ENCODE results near the gene AGO1. TPM values are rescaled to one million over a fixed set of nuclear protein-coding genes. Genes with fewer than 3 reads are reported as not detected.
A peak's percentile ranks its signal among the peaks of the same experiment; 100 is the strongest.

AGO1 gene
- total and polyA plus RNA-seq, 2 of the 8 experiments (the other 6 are each of a cell fraction or from before 2014, with no cell fraction given), result 15.1 to 73.7 TPM

DNA sequence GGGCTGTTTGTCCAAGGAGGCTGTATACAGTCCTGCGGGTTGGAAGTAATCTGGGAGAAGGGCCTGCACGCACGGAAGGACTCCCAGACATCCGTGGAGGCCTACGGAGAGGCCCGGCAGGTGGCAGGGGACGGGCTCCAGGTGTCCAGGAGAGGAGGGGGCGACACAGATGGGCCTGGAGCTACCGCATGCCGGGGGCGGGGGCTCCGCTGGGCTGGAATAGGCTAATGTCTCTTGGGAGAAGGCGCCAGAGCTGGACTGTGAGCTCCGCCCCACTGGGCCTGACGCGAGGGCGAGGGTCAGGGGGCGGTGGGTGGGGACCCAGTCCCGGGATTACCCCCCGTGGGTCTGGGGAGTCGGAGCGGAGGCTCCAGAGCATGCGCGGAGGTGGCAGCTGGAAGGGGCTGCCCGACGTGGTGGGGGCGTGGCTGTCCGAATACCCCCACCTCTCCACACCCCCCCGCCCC, 659 bp downstream of the AGO1 start:
- peaks cover 12% of the 10 kb centered on the region for H3K79me1 ChIP-seq (ENCODE audit: low read depth, low read length)
- 0 out of 2 replicates have a peak overlapping the region, but pooled peaks have one; percentile 42 for H3K27ac ChIP-seq (ENCODE audit: low read depth, low read length)
- no peak overlapping the region for H2BK12ac ChIP-seq (ENCODE audit: low read depth, low read length)
- peaks cover 0 to 5% (median 2%) of the 10 kb centered on the region in 4 experiments; a peak in 2 of 7 replicates for H3K27me3 ChIP-seq (replicated peaks in 1 of 4; ENCODE audit: control insufficient read depth in 3 of 4, extremely low read depth in 1 of 4, insufficient read depth in 3 of 4, low read length in 3 of 4)
- H2BK5ac ChIP-seq (ENCODE audit: low read depth, low read length), result peak overlapping the region; percentile 90; the same call in 1 of the 2 replicates
- peak overlapping the region; percentile 85 for H3K18ac ChIP-seq (ENCODE audit: extremely low read depth, low read length)
- no peaks in the 10 kb centered on the region for H3K9me3 ChIP-seq (ENCODE audit: insufficient read depth in 2 of 2, low read depth in 1 of 2, low read length in 1 of 2)
- 2% methylated on average over 9 of the region's 29 CpGs; no CpG with 5 or more reads in 1 of the 2 experiments for WGBS, 2 experiments (ENCODE audit: extremely low coverage in 1 of 2, insufficient coverage in 1 of 2, insufficient read length in 1 of 2, insufficient replicate concordance in 2 of 2, low coverage in 1 of 2, low lambda C conversion rate in 2 of 2, missing lambda C conversion rate in 1 of 2)
- H3K4ac ChIP-seq (replicated peaks; ENCODE audit: insufficient read length, low read depth, low read length), result no peak overlapping the region
- H3K4me3 ChIP-seq (ENCODE audit: extremely low read depth in 1 of 4, insufficient read depth in 2 of 4, low read depth in 3 of 4, low read length in 4 of 4), result peak overlapping the region; percentile 90 to 99 (median 98)
- no peak overlapping the region for H2AK5ac ChIP-seq (ENCODE audit: low read depth, low read length)
- no peak overlapping the region for H2BK120ac ChIP-seq (replicated peaks; ENCODE audit: low read depth, low read length)
- H3K14ac ChIP-seq (ENCODE audit: insufficient read length), result no peak overlapping the region
- H3K23ac ChIP-seq (ENCODE audit: insufficient read length), result no peak overlapping the region
- CTCF ChIA-PET (ENCODE audit: partially characterized antibody), result interaction anchor here (0.9 to 3.4 kb wide), 7 partner anchors 11 to 45 kb away, joined by 3 to 22 read pairs (median 5); no protein-coding TSS in a partner anchor
- H4K91ac ChIP-seq (replicated peaks; ENCODE audit: insufficient read length, low read length), result peak overlapping the region; percentile 39
- no peak overlapping the region for H2BK20ac ChIP-seq (ENCODE audit: low read length)
- peaks cover 0 to 4% (median 0%) of the 10 kb centered on the region in 4 experiments; a peak in 2 of 8 replicates for H3K36me3 ChIP-seq (ENCODE audit: control insufficient read depth in 2 of 4, insufficient read depth in 4 of 4, low read length in 3 of 4)
- H2AFZ ChIP-seq (ENCODE audit: low read length), result 0 out of 2 replicates have a peak overlapping the region, but pooled peaks have one; percentile 28
- H3K9ac ChIP-seq (replicated peaks in 1 of 4; ENCODE audit: extremely low read depth in 1 of 4, low read depth in 3 of 4, low read length in 3 of 4), result peak overlapping the region in 3 of 4 experiments; percentile 38 to 74 (median 72); a peak in 5 of 7 replicates
- peak; percentile 76 to 90 for DNase-seq (ENCODE audit: low read depth in 1 of 2, low spot score in 2 of 2)
- peak overlapping the region; percentile 69 for H4K5ac ChIP-seq (ENCODE audit: insufficient read length, low read depth, low read length)
- H3K56ac ChIP-seq (replicated peaks; ENCODE audit: insufficient read length, low read depth, low read length), result peak overlapping the region; percentile 75
- FAIRE-seq, result no peak
- POLR2A ChIA-PET (ENCODE audit: partially characterized antibody), result interaction anchor here (0.6 to 3.2 kb wide), 3 partner anchors 23 to 75 kb away, joined by 5 to 19 read pairs (median 5); partner anchors contain the start of gene AGO3
- H3K4me1 ChIP-seq (replicated peaks in 1 of 4; ENCODE audit: control insufficient read depth in 3 of 4, insufficient read depth in 4 of 4, low read length in 3 of 4), result peaks cover 14 to 32% (median 29%) of the 10 kb centered on the region in 4 experiments
- peaks cover 18 to 24% of the 10 kb centered on the region in 2 experiments for H4K20me1 ChIP-seq (replicated peaks in 1 of 2; ENCODE audit: control insufficient read depth in 1 of 2, insufficient read depth in 2 of 2, low read length in 2 of 2)
- H3K4me2 ChIP-seq (ENCODE audit: insufficient read depth in 1 of 2, low read depth in 2 of 2, low read length in 2 of 2), result peak overlapping the region; percentile 80 to 97
- H4K8ac ChIP-seq (ENCODE audit: extremely low read depth, insufficient read depth, low read length), result no peak overlapping the region
- peaks cover 16 to 47% of the 10 kb centered on the region in 2 experiments for H3K79me2 ChIP-seq (ENCODE audit: control insufficient read depth in 1 of 2, insufficient read depth in 2 of 2, low read length in 2 of 2)
- H2BK15ac ChIP-seq (ENCODE audit: low read length), result no peak overlapping the region
- H3K23me2 ChIP-seq (ENCODE audit: low read depth, low read length), result peaks cover 10% of the 10 kb centered on the region
- no peak for TF ChIP-seq RFX5 (IDR thresholded peaks at IDR 0.05; ENCODE audit: borderline replicate concordance, low read depth, low read length)
- no peak for TF ChIP-seq SP4 (IDR thresholded peaks at IDR 0.05; ENCODE audit: low read length)
- TF ChIP-seq NRF1 (IDR thresholded peaks at IDR 0.05; ENCODE audit: low read depth, low read length), result peak; percentile 49; the same call in 1 of the 2 replicates
- no peak for TF ChIP-seq BCL11A (IDR thresholded peaks at IDR 0.05; ENCODE audit: low read depth in 2 of 2, low read length in 2 of 2)
- TF ChIP-seq SP1 (IDR thresholded peaks at IDR 0.05; ENCODE audit: low read depth, low read length), result no peak
- no peak for TF ChIP-seq SP2 (IDR thresholded peaks at IDR 0.05; ENCODE audit: low read length)
- TF ChIP-seq SIN3A (conservative IDR thresholded peaks at IDR 0.05 in 1 of 2, IDR thresholded peaks at IDR 0.05 in 1 of 2; ENCODE audit: low read depth in 1 of 2, low read length in 2 of 2), result peak in 1 of 2 experiments; percentile 44; a peak in 1 of 4 replicates
- TF ChIP-seq SAP30 (IDR thresholded peaks at IDR 0.05; ENCODE audit: insufficient read depth, insufficient replicate concordance, low read length), result peak; percentile 16
- peak; percentile 40 for TF ChIP-seq ASH2L (IDR thresholded peaks at IDR 0.05; ENCODE audit: low read length)
- no peak for TF ChIP-seq KDM4A (IDR thresholded peaks at IDR 0.05; ENCODE audit: low read depth, low read length, severe bottlenecking)
- no peak for TF ChIP-seq ZNF274 (IDR thresholded peaks at IDR 0.05; ENCODE audit: borderline replicate concordance, extremely low read depth, low read length)
- no peak for TF ChIP-seq TEAD4 (IDR thresholded peaks at IDR 0.05; ENCODE audit: low read depth, low read length)
